Measurements from ENCODE around the gene FRMD5. TPM values are rescaled to one million over a fixed set of nuclear protein-coding genes. Genes with fewer than 3 reads are reported as not detected.

FRMD5 gene
- total and polyA plus RNA-seq, 2 experiments from 2014 or later, result 5.9 to 10.1 TPM

DNA sequence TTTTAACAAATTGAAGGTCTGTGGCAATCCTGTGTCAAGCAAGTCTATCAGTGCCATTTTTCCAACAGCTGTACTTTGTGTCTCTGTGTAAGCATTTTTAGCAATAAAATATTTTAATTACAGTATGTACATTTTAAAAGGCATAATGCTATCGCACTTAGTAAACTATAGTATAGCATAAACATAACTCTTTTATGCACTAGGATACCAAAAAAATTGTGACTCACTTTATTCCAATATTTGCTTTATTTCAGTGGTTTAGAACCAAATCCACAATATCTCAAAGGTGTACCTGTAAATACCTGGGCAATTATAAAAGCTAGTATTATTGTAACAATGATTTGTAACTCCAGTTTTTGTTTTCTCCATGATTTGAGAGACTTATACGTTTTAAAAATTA, 46.5 kb downstream of the FRMD5 start (continued):
- TF ChIP-seq, protein P1, sequence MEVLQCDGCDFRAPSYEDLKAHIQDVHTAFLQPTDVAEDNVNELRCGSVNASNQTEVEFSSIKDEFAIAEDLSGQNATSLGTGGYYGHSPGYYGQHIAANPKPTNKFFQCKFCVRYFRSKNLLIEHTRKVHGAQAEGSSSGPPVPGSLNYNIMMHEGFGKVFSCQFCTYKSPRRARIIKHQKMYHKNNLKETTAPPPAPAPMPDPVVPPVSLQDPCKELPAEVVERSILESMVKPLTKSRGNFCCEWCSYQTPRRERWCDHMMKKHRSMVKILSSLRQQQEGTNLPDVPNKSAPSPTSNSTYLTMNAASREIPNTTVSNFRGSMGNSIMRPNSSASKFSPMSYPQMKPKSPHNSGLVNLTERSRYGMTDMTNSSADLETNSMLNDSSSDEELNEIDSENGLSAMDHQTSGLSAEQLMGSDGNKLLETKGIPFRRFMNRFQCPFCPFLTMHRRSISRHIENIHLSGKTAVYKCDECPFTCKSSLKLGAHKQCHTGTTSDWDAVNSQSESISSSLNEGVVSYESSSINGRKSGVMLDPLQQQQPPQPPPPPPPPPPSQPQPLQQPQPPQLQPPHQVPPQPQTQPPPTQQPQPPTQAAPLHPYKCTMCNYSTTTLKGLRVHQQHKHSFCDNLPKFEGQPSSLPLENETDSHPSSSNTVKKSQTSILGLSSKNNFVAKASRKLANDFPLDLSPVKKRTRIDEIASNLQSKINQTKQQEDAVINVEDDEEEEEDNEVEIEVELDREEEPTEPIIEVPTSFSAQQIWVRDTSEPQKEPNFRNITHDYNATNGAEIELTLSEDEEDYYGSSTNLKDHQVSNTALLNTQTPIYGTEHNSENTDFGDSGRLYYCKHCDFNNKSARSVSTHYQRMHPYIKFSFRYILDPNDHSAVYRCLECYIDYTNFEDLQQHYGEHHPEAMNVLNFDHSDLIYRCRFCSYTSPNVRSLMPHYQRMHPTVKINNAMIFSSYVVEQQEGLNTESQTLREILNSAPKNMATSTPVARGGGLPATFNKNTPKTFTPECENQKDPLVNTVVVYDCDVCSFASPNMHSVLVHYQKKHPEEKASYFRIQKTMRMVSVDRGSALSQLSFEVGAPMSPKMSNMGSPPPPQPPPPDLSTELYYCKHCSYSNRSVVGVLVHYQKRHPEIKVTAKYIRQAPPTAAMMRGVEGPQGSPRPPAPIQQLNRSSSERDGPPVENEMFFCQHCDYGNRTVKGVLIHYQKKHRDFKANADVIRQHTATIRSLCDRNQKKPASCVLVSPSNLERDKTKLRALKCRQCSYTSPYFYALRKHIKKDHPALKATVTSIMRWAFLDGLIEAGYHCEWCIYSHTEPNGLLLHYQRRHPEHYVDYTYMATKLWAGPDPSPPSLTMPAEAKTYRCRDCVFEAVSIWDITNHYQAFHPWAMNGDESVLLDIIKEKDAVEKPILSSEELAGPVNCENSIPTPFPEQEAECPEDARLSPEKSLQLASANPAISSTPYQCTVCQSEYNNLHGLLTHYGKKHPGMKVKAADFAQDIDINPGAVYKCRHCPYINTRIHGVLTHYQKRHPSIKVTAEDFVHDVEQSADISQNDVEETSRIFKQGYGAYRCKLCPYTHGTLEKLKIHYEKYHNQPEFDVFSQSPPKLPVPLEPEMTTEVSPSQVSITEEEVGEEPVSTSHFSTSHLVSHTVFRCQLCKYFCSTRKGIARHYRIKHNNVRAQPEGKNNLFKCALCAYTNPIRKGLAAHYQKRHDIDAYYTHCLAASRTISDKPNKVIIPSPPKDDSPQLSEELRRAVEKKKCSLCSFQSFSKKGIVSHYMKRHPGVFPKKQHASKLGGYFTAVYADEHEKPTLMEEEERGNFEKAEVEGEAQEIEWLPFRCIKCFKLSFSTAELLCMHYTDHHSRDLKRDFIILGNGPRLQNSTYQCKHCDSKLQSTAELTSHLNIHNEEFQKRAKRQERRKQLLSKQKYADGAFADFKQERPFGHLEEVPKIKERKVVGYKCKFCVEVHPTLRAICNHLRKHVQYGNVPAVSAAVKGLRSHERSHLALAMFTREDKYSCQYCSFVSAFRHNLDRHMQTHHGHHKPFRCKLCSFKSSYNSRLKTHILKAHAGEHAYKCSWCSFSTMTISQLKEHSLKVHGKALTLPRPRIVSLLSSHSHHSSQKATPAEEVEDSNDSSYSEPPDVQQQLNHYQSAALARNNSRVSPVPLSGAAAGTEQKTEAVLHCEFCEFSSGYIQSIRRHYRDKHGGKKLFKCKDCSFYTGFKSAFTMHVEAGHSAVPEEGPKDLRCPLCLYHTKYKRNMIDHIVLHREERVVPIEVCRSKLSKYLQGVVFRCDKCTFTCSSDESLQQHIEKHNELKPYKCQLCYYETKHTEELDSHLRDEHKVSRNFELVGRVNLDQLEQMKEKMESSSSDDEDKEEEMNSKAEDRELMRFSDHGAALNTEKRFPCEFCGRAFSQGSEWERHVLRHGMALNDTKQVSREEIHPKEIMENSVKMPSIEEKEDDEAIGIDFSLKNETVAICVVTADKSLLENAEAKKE (CRISPR knock-in tag; IDR thresholded peaks at IDR 0.05), result no peak
- no peak for TF ChIP-seq ZNF114 (CRISPR knock-in tag; IDR thresholded peaks at IDR 0.05)
- TF ChIP-seq, protein P2, sequence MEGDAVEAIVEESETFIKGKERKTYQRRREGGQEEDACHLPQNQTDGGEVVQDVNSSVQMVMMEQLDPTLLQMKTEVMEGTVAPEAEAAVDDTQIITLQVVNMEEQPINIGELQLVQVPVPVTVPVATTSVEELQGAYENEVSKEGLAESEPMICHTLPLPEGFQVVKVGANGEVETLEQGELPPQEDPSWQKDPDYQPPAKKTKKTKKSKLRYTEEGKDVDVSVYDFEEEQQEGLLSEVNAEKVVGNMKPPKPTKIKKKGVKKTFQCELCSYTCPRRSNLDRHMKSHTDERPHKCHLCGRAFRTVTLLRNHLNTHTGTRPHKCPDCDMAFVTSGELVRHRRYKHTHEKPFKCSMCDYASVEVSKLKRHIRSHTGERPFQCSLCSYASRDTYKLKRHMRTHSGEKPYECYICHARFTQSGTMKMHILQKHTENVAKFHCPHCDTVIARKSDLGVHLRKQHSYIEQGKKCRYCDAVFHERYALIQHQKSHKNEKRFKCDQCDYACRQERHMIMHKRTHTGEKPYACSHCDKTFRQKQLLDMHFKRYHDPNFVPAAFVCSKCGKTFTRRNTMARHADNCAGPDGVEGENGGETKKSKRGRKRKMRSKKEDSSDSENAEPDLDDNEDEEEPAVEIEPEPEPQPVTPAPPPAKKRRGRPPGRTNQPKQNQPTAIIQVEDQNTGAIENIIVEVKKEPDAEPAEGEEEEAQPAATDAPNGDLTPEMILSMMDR (conservative IDR thresholded peaks at IDR 0.05; ENCODE audit: low read depth in 2 of 2), result no peak

DNA sequence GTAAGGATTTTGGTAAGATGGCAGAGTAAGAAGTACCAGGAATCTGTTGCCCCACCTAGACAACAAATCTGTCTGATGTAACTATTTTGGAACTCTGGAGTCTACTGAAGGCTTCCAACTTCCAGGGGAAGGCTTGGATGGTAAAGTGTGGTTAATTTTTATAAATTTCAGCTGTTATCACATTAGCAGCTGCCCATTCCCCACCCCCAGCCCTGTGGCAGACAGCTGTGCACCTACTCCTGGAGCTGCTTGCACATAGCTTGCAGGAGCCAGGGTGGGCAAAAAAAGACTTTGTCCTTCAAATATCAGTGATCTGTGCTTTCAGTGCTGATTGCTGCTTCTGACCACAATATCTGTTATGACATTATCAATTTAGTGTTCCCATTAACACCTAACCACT, 47.4 kb downstream of the FRMD5 start:
- no peaks in the 10 kb centered on the region for H3K36me3 Mint-ChIP-seq (ENCODE audit: low read depth)
- no peaks in the 10 kb centered on the region for H3K4me1 ChIP-seq (ENCODE audit: insufficient read depth)
- H3K9me2 ChIP-seq (ENCODE audit: insufficient read depth), result no peaks in the 10 kb centered on the region
- no peak overlapping the region for H3K4me3 ChIP-seq
- H3K27me3 Mint-ChIP-seq (ENCODE audit: insufficient read depth, low read depth, poor library complexity), result no peaks in the 10 kb centered on the region
- no peak overlapping the region for H3K27ac Mint-ChIP-seq
- TF ChIP-seq ZNF331 (CRISPR knock-in tag; IDR thresholded peaks at IDR 0.05; ENCODE audit: low read depth), result no peak
- ATAC-seq (no peak), DNase-seq (ENCODE audit: low spot score) (no peak)
- no peaks in the 10 kb centered on the region for H3K27me3 ChIP-seq (ENCODE audit: insufficient read depth)
- no peak overlapping the region for H3K4me3 Mint-ChIP-seq
- H3K79me2 ChIP-seq (replicated peaks; ENCODE audit: insufficient read depth), result no peaks in the 10 kb centered on the region
- no peaks in the 10 kb centered on the region for H3K36me3 ChIP-seq (ENCODE audit: insufficient read depth)
- no peak overlapping the region for H2AFZ ChIP-seq
- H3K27ac ChIP-seq (ENCODE audit: low read depth), result no peak overlapping the region
- no peaks in the 10 kb centered on the region for H3K9me3 Mint-ChIP-seq
- no peaks in the 10 kb centered on the region for H3F3A ChIP-seq (replicated peaks; ENCODE audit: low read depth)
- no peaks in the 10 kb centered on the region for H3K4me1 Mint-ChIP-seq
- H4K20me1 ChIP-seq (replicated peaks; ENCODE audit: insufficient read depth), result no peaks in the 10 kb centered on the region; the same call in 1 of the 2 replicates
- no peak overlapping the region for H3K4me2 ChIP-seq

Data from GM23338 (cell line).